GOT3 (cell line): ENCODE results near the gene RAB21.
"Not testable (repeated sequence)": the region's sequence is repeated elsewhere in the genome, so short reads cannot be mapped to it uniquely, and the experiment has no call there.

Source experiments
- DNase-seq: peaks from one replicate; lab custom pipeline; 2025; ENCODE audit warnings: mixed read lengths; lab: John Stamatoyannopoulos, UW

The RAB21 gene

GRCh38 chr12:71799106-71799505 lies 44.4 kb downstream of the RAB21 start:
- no peak for DNase-seq

DNA sequence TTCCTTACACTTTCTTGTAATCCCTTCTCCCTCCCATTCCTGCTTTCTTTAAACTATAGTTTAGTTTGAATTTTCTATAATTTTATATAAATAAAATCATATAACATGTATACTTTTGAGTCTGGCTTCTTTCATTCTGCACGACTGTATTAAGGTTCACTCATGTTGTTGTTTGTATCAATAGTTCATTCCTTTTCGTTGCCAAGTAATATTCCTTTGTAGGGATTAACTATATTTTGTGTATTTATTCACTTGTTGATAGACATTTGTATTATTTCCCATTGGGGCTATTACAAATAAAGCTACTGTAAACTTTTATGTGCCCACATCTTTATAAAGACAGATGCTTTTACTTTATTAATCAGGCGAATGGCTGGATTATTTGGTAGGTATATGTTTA lies 45.5 kb downstream of the RAB21 start:
- DNase-seq, result no peak

- no peak for DNase-seq
These were observed 49.8 kb downstream of the RAB21 start for GRCh38 chr12:71804505-71804904.

DNA sequence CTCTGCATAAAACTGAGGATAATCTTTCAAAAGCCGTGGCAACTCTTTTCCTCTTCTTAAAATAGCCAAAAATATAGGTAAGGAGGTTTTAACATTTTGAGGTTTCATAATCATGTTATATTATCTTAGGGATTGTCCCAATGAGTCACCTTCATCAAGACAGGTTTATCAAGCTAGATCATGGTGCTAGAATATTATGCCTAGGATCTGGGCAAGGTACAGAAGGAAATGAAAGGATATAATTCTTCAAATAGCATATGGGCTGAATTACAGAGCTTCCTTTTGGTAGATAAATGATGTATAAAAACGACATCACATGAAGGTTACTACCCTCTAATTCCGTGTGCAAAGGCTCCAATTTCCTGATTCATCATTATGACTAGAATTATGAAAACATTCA lies 56.3 kb downstream of the RAB21 start:
- no peak for DNase-seq

DNA sequence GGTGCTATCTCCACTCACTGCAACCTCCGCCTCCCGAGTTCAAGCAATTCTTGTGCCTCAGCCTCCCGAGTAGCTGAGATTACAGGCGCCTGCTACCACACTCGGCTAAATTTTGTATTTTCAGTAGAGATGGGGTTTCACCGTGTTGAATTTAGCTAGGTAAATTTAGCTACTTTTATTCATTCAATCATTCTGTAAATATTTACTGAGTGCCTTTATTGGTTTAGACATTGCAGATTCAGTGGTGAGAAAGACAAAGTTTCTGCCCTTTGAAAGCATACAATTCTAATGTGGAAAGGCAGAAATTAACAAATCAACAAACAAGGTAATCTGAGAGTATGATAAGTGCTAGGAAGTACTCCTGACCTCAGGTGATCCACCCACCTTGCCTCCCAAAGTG lies 60.6 kb downstream of the RAB21 start:
- not testable (repeated sequence) for DNase-seq

- DNase-seq, result not testable (repeated sequence)
These were observed 67.4 kb downstream of the RAB21 start for GRCh38 chr12:71822088-71822487.

GRCh38 chr12:71828813-71829212 lies 74.2 kb downstream of the RAB21 start:
- DNase-seq, result no peak

DNA sequence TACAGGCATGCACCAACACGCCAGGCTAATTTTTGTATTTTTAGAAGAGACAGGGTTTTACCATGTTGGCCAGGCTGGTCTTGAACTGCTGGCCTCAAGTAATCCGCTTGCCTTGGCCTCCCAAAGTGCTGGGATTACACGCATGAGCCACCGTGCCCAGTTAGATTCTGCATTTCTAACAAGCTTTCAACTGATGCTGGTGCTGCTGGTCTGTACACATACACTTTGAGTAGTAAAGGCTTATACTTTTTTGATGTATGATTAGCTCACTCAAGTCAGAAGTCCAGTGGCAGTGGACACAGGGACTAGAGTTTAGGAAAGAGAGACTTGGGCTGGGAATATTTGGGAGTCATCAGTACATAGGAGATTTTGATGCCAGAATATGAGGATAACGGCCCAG lies 82.7 kb downstream of the RAB21 start:
- no peak for DNase-seq

DNA sequence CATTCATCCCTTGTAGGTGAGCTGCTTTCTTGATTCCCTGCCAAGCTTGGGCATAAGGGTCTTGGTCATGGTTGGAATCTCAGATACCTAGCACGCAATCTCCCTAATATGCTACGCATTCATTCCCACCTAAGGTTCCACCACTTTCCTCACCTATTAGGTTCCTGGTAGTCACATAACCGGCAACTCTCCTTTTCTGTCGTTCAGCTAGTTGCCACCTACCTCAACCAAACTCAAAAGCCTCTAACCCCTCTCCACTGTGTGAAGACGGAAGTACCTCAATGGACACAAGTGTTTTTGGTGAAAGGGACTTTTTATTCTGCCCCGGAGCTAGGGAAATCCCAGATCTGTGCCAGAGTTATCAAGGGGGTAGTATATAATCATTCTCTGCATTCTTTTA lies 83.6 kb downstream of the RAB21 start:
- DNase-seq, result no peak

DNA sequence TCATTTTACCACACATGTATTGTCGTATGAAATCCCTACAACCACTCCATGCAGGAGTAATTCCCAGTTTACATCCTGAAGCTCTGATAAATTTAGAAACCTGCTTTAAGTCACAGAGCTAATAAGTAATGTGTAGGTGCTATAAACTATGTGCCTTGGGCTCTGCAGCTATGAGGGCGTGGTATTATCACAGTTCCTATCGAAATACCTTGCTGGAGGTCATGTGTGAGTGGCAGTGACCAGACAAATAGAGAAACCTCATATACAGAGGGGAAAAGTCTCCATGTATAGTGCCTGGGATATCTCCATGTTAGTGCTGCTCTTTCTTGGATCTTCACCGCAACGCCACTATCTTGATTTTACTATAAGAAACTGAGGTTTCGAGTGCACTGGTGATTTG lies 84.0 kb downstream of the RAB21 start:
- DNase-seq, result no peak

DNA sequence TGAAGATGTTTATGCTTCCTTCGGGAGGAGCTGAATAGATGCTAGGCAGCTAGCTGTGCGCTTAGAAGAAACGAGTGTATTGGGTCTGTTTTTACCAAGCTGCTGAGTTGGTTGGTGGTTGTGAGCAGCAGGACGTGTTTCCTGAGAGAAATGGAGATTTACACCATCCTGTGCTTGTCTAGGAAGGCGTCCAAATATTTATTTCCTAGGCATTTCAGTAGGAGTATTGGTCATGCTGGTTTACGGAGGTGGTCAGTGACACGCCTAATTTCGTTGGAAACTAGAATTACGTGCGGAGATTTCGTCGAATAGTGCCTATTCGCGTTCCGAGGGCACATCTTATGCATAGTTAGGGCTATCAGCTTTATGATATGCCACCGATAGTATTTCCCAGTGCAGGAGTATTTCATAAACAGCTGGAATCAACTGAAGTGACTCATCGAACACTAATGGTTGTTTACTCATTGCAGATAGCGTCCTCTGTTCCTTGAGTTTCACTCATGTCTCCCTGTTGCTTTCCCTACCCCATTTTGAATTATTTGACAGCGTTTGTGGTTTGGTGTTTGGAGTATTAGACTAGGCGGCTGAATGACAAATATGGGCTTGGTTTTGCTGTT lies 85.7 kb downstream of the RAB21 start:
- DNase-seq, result no peak

GRCh38 chr12:71846322-71846940 lies 91.8 kb downstream of the RAB21 start:
- no peak for DNase-seq

- DNase-seq, result no peak
These were observed 93.5 kb downstream of the RAB21 start for GRCh38 chr12:71848212-71848611.

DNA sequence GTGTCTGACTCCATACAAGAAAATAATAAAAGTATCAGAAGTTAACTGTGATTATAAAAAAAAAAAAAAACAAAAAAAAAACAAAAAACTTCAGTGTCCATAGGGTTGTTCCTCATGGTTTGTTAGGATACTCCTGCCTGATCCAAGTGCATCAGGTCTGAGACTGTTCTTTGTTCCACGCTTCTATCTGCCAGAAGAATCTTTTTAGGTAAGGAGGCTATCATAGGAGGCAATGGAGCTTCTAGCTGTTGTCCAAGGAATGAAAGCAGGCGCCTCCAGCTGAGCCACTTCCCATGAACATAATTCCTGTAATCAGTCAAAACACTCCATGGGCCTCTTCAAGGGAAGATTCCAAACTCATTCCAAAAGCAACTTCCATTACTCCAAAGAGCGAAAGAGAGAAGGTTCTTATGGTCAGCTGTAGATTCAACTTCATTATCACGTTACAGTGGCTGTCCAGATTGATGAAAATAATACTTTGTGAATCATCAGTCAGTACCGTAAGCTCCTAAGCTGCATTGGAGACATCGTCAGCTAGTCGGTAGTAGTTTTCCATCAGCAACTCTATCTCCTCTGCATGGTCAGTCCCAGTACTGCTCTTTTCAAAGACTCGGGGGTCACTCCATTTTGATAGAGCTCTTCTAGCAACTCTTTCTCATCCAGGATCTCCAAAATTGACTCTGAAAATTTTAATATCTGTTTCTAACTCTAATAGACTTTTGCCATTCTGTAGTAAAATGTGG lies 94.6 kb downstream of the RAB21 start:
- no peak for DNase-seq
